ENCODE results near the gene ERRFI1.
"Not testable (repeated sequence)": the region's sequence is repeated elsewhere in the genome, so short reads cannot be mapped to it uniquely, and the experiment has no call there.

- not testable (repeated sequence) for TF ChIP-seq CTCF (IDR thresholded peaks at IDR 0.05 in 8 of 11, conservative IDR thresholded peaks at IDR 0.05 in 3 of 11); POLR2AphosphoS5 (IDR thresholded peaks at IDR 0.05)
These were observed 31.7 kb upstream of the ERRFI1 start for GRCh38 chr1:8057779-8058178.

Measured in spleen (tissue), 7 donors.